Smooth muscle cell (in vitro differentiated cells): ENCODE results near the gene TMEM181. TPM values are rescaled to one million over a fixed set of nuclear protein-coding genes. Genes with fewer than 3 reads are reported as not detected.

Source experiments
- DNase-seq: peaks from one replicate; lab custom pipeline; 2025; ENCODE audit not compliant: unreplicated experiment; lab: John Stamatoyannopoulos, UW
- H2AFZ ChIP-seq: fragments of 200-600 bp; sonication (generic); 2 replicates; pipeline ENCODE4 v1.6.0; 2016; ENCODE audit warnings: antibody characterized with exemption, low read depth, mild to moderate bottlenecking
- H3F3A ChIP-seq: fragments of 200-600 bp; sonication (generic); 2 replicates; pipeline ENCODE4 v1.6.0; 2017; ENCODE audit warnings: antibody characterized with exemption, low read depth
- H3K27ac ChIP-seq: fragments of 200-600 bp; sonication (generic); 2 replicates; pipeline ENCODE4 v1.5.1; 2016; ENCODE audit warnings: low read depth, mild to moderate bottlenecking
- H3K27me3 ChIP-seq: fragments of 200-600 bp; sonication (generic); 2 replicates; pipeline ENCODE4 v1.6.1; 2016; ENCODE audit warnings: low read depth, mild to moderate bottlenecking
- H3K36me3 ChIP-seq: fragments of 200-600 bp; sonication (generic); 2 replicates; pipeline ENCODE4 v1.5.1; 2016; ENCODE audit warnings: low read depth
- H3K4me1 ChIP-seq: fragments of 200-600 bp; sonication (generic); 2 replicates; pipeline ENCODE4 v1.5.1; 2016; ENCODE audit warnings: low read depth
- H3K4me2 ChIP-seq: fragments of 200-600 bp; sonication (generic); 2 replicates; pipeline ENCODE4 v1.6.0; 2016; ENCODE audit warnings: mild to moderate bottlenecking
- H3K4me3 ChIP-seq: fragments of 200-600 bp; sonication (generic); 2 replicates; pipeline ENCODE4 v1.5.1; 2016; ENCODE audit warnings: mild to moderate bottlenecking
- H3K79me2 ChIP-seq: fragments of 200-600 bp; sonication (generic); 2 replicates; pipeline ENCODE4 v1.6.0; 2016; ENCODE audit warnings: low read depth, mild to moderate bottlenecking
- H3K9ac ChIP-seq: fragments of 200-600 bp; sonication (generic); 2 replicates; pipeline ENCODE4 v1.6.0; 2016; ENCODE audit warnings: low read depth
- H3K9me3 ChIP-seq: fragments of 200-600 bp; sonication (generic); replicated peaks from 2 replicates; pipeline ENCODE4 v1.5.1; 2016; ENCODE audit warnings: low read depth
- H4K20me1 ChIP-seq: fragments of 200-600 bp; sonication (generic); 2 replicates; pipeline ENCODE4 v1.6.0; 2016; ENCODE audit warnings: low read depth
- CTCF ChIP-seq: fragments of 200-600 bp; sonication (generic); IDR thresholded peaks from 2 replicates; pipeline ENCODE4 v1.5.1; 2017; ENCODE audit warnings: borderline replicate concordance, mild to moderate bottlenecking, antibody characterized with exemption; ENCODE audit not compliant: insufficient read depth, poor library complexity, severe bottlenecking
- WGBS: methylation state at CpG from one replicate; pipeline ENCODE4 v1.1.7; 2016; ENCODE audit warnings: low lambda C conversion rate; 5-methylcytosine and 5-hydroxymethylcytosine counted together
- polyA plus RNA-seq: library from polyadenylated mRNA; unstranded; fragments of >200 nt; fragmentation: Nextera tagmentation; extraction: Ambion mirVana; gene quantifications from 2 replicates; pipeline ENCODE4 v1.2.1, GENCODE V29; 2016
- total RNA-seq: library from RNA; depleted of rRNA; stranded (reverse); fragments of >200 nt; gene quantifications from 2 replicates; pipeline ENCODE4 v1.2.3, GENCODE V29; 2014

TMEM181 gene
- total and polyA plus RNA-seq, 2 experiments from 2014 or later: 15.3 to 29.0 TPM

GRCh38 chr6:158635427-158636073 lies 75.7 kb downstream of the TMEM181 start:
- H3K4me3 ChIP-seq: no peak overlapping the region
- no peaks in the 10 kb centered on the region for H3K27me3 ChIP-seq
- H3K4me1 ChIP-seq: no peaks in the 10 kb centered on the region
- no peak overlapping the region for H2AFZ ChIP-seq
- no peaks in the 10 kb centered on the region for H3K36me3 ChIP-seq
- WGBS: 89% methylated on average over 7 of the region's 7 CpGs
- no peak overlapping the region for H3K9ac ChIP-seq
- H3K79me2 ChIP-seq: peaks cover 13% of the 10 kb centered on the region
- peaks cover 25% of the 10 kb centered on the region for H4K20me1 ChIP-seq
- no peak for DNase-seq
- TF ChIP-seq CTCF: no peak
- no peak overlapping the region for H3K27ac ChIP-seq
- no peaks in the 10 kb centered on the region for H3F3A ChIP-seq
- H3K4me2 ChIP-seq: no peak overlapping the region
- H3K9me3 ChIP-seq: no peaks in the 10 kb centered on the region

GRCh38 chr6:158636778-158637177 lies 76.9 kb downstream of the TMEM181 start:
- H3K79me2 ChIP-seq: peaks cover 26% of the 10 kb centered on the region
- WGBS: 91% methylated on average over 8 of the region's 8 CpGs

GRCh38 chr6:158638324-158638854 lies 78.5 kb downstream of the TMEM181 start:
- no peak overlapping the region for H3K9ac ChIP-seq
- TF ChIP-seq CTCF: no peak
- no peak for DNase-seq
- no peak overlapping the region for H3K27ac ChIP-seq
- no peak overlapping the region for H3K4me3 ChIP-seq
- H3F3A ChIP-seq: no peaks in the 10 kb centered on the region
- H3K4me1 ChIP-seq: peaks cover 8% of the 10 kb centered on the region
- peaks cover 41% of the 10 kb centered on the region for H3K79me2 ChIP-seq
- no peaks in the 10 kb centered on the region for H3K36me3 ChIP-seq
- H4K20me1 ChIP-seq: peaks cover 51% of the 10 kb centered on the region
- no peak overlapping the region for H3K4me2 ChIP-seq
- H3K9me3 ChIP-seq: no peaks in the 10 kb centered on the region
- no peaks in the 10 kb centered on the region for H3K27me3 ChIP-seq
- WGBS: 94% methylated on average over 3 of the region's 3 CpGs
- no peak overlapping the region for H2AFZ ChIP-seq

More at GRCh38 chr6:158636778-158637177, 76.9 kb downstream of the TMEM181 start:
- Histone ChIP-seq H3K4me1 (no peaks in the 10 kb centered on the region), H4K20me1 (peaks cover 38% of the 10 kb centered on the region), H3K4me2 (no peak overlapping the region), H3K36me3 (no peaks in the 10 kb centered on the region), H3K9ac (no peak overlapping the region), H2AFZ (no peak overlapping the region), H3F3A (no peaks in the 10 kb centered on the region), H3K4me3 (no peak overlapping the region), H3K27ac (no peak overlapping the region), H3K27me3 (no peaks in the 10 kb centered on the region), H3K9me3 (no peaks in the 10 kb centered on the region)
- DNase-seq: no peak
- no peak for TF ChIP-seq CTCF

- Histone ChIP-seq H4K20me1 (peaks cover 51% of the 10 kb centered on the region), H3K4me2 (no peak overlapping the region), H3K9ac (no peak overlapping the region), H3K27me3 (no peaks in the 10 kb centered on the region), H3K79me2 (peaks cover 47% of the 10 kb centered on the region), H3K9me3 (no peaks in the 10 kb centered on the region), H3F3A (no peaks in the 10 kb centered on the region), H3K4me3 (no peak overlapping the region), H2AFZ (no peak overlapping the region), H3K4me1 (peaks cover 13% of the 10 kb centered on the region), H3K36me3 (no peaks in the 10 kb centered on the region), H3K27ac (no peak overlapping the region)
- 93% methylated on average over 5 of the region's 5 CpGs for WGBS
- no peak for DNase-seq
- TF ChIP-seq CTCF: no peak
Measured at GRCh38 chr6:158639056-158639455, 79.2 kb downstream of the TMEM181 start.
